Measurements from ENCODE around the gene IRX4. TPM values are rescaled to one million over a fixed set of nuclear protein-coding genes. Genes with fewer than 3 reads are reported as not detected.

The IRX4 gene
- total RNA-seq, 2 experiments from 2014 or later = not detected

GRCh38 chr5:1905108-1905507 is 22.4 kb upstream of the IRX4 start:
- H3K9me3 Mint-ChIP-seq = peaks cover 2% of the 10 kb centered on the region
- H3K4me3 Mint-ChIP-seq = no peak overlapping the region
- DNase-seq = no peak
- no peak overlapping the region for H3K27ac Mint-ChIP-seq
- H3K27me3 Mint-ChIP-seq = peaks cover 26% of the 10 kb centered on the region
- no peaks in the 10 kb centered on the region for H3K4me1 Mint-ChIP-seq
- H3K36me3 Mint-ChIP-seq = no peaks in the 10 kb centered on the region

DNA sequence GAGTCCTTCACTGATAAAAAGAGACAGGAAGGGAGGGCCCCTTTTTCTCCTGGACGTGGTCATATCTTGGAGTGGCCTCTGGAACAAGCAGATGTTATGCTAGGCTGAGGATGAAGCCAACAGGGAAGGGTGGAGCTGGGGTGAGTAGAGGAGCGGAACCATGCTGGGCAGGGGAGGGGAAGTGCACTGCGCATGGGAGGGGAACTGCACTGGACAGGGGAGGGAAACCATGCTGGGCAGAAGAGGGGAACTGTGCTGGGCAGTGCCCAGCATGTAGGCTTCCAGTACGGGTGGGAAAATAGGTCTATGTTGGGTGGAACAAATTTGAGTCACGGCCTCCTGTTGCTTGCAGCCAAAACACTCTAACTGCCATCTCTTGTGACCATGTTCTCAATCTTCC is 19.3 kb upstream of the IRX4 start:
- DNase-seq = no peak
- Mint-ChIP-seq H3K27me3 (peaks cover 24% of the 10 kb centered on the region), H3K36me3 (no peaks in the 10 kb centered on the region), H3K4me1 (no peaks in the 10 kb centered on the region), H3K4me3 (no peak overlapping the region), H3K27ac (no peak overlapping the region), H3K9me3 (peaks cover 2% of the 10 kb centered on the region)

- H3K36me3 Mint-ChIP-seq = no peaks in the 10 kb centered on the region
- DNase-seq = no peak
- H3K27me3 Mint-ChIP-seq = peaks cover 23% of the 10 kb centered on the region
- H3K9me3 Mint-ChIP-seq = peaks cover 2% of the 10 kb centered on the region
- no peak overlapping the region for H3K27ac Mint-ChIP-seq
- H3K4me3 Mint-ChIP-seq = no peak overlapping the region
- no peaks in the 10 kb centered on the region for H3K4me1 Mint-ChIP-seq
Measured at GRCh38 chr5:1901061-1901460, 18.3 kb upstream of the IRX4 start.

DNA sequence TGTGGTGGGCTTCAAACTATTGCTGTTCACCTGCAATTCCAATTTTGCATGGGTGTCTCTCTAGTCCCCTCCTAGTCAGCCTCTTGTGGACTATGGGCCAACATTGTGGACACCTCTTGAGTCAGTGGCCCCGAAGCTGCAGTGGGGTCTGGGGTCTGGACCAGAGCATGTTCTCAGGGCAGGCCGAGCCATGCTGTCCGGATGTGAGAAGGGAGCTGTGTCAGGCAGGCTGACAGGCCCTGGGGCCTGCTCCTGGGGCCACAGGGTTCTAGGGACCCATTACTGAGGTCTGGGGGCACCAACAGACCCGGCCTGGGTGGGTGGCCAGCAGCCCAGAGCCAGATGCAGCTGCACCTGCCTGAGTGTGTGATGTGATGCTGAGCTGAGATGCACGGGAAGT is 16.5 kb upstream of the IRX4 start:
- no peaks in the 10 kb centered on the region for H3K4me1 Mint-ChIP-seq
- peaks cover 23% of the 10 kb centered on the region for H3K27me3 Mint-ChIP-seq
- H3K27ac Mint-ChIP-seq = no peak overlapping the region
- no peak overlapping the region for H3K4me3 Mint-ChIP-seq
- H3K36me3 Mint-ChIP-seq = no peaks in the 10 kb centered on the region
- no peaks in the 10 kb centered on the region for H3K9me3 Mint-ChIP-seq
- DNase-seq = no peak

GRCh38 chr5:1897816-1898450 is 15.2 kb upstream of the IRX4 start:
- H3K27ac Mint-ChIP-seq = no peak overlapping the region
- H3K9me3 Mint-ChIP-seq = no peaks in the 10 kb centered on the region
- no peak for DNase-seq
- no peak overlapping the region for H3K4me3 Mint-ChIP-seq
- H3K27me3 Mint-ChIP-seq = peaks cover 22% of the 10 kb centered on the region
- no peaks in the 10 kb centered on the region for H3K36me3 Mint-ChIP-seq
- H3K4me1 Mint-ChIP-seq = no peaks in the 10 kb centered on the region

DNA sequence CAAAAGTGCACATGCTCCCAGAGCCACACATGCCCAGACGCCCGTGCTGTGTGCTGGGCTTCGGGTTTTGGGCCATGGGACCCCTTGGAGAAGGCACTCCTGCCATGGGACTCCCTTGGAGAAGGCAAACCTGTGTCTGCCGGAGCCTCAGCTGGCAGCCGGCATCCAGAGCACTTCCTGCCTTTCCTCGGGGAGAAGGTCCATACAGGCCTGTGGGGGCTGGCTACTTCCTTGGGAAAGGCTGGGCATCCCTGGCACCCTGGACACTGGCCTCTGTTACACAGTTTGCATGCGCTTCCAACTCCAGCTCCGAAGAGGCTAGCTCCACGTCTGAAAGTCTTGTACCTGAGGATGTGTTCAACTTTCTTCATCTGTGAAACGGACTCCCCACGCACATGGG is 14.7 kb upstream of the IRX4 start:
- Mint-ChIP-seq H3K27ac (no peak overlapping the region), H3K9me3 (no peaks in the 10 kb centered on the region), H3K4me1 (no peaks in the 10 kb centered on the region), H3K36me3 (no peaks in the 10 kb centered on the region), H3K27me3 (peaks cover 27% of the 10 kb centered on the region), H3K4me3 (no peak overlapping the region)
- no peak for DNase-seq

- H3K36me3 Mint-ChIP-seq = no peaks in the 10 kb centered on the region
- H3K4me1 Mint-ChIP-seq = no peaks in the 10 kb centered on the region
- no peak overlapping the region for H3K4me3 Mint-ChIP-seq
- H3K27ac Mint-ChIP-seq = no peak overlapping the region
- H3K9me3 Mint-ChIP-seq = no peaks in the 10 kb centered on the region
- DNase-seq = no peak
- peaks cover 22% of the 10 kb centered on the region for H3K27me3 Mint-ChIP-seq
Measured at GRCh38 chr5:1896602-1897376, 14.1 kb upstream of the IRX4 start.

- H3K36me3 Mint-ChIP-seq = no peaks in the 10 kb centered on the region
- no peak overlapping the region for H3K27ac Mint-ChIP-seq
- no peaks in the 10 kb centered on the region for H3K4me1 Mint-ChIP-seq
- no peak overlapping the region for H3K4me3 Mint-ChIP-seq
- H3K27me3 Mint-ChIP-seq = peaks cover 21% of the 10 kb centered on the region
- no peaks in the 10 kb centered on the region for H3K9me3 Mint-ChIP-seq
- DNase-seq = no peak
Measured at GRCh38 chr5:1895739-1896420, 13.2 kb upstream of the IRX4 start.

DNA sequence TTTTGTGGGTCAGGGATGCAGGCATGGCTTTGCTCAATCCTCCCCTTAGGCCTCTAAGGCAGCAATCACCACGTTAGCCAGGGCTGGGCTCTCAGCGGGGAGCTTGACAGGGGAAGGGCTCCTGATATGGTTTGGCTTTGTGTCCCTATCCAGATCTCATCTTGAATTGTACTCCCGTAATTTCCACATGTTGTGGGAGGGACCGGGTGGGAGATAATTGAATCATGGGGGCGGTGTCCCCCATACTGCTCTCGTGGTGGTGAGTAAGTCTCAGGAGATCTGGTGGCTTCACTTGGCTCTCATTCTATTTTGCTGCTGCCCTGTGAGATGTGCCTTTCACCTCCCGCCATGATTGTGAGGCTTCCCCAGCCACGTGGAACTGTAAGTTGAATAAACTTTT is 11.5 kb upstream of the IRX4 start:
- Mint-ChIP-seq H3K36me3 (no peaks in the 10 kb centered on the region), H3K27me3 (peaks cover 27% of the 10 kb centered on the region), H3K9me3 (no peaks in the 10 kb centered on the region), H3K27ac (no peak overlapping the region), H3K4me3 (no peak overlapping the region), H3K4me1 (no peaks in the 10 kb centered on the region)
- no peak for DNase-seq

DNA sequence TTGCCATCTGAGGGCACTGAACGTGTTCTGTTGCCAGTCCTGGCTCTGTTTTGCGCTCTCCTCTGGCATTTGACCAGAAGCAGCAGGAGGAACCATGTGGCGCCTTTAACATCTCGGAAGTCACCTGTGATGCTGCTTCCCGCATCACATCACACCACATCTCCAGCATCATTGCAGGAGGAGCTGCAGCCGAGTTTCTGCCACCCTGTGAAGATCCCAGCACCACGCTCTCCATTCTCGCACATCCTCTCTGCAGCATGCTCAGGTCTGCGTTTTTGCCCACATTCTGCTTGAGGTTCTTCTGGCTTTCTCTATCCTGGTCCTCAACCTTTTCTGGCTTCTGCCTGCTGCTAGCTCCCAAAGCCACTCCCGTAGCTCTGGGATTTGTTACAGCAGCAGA is 11.0 kb upstream of the IRX4 start:
- no peaks in the 10 kb centered on the region for H3K36me3 Mint-ChIP-seq
- H3K27ac Mint-ChIP-seq = no peak overlapping the region
- no peak for DNase-seq
- no peak overlapping the region for H3K4me3 Mint-ChIP-seq
- peaks cover 30% of the 10 kb centered on the region for H3K27me3 Mint-ChIP-seq
- H3K4me1 Mint-ChIP-seq = no peaks in the 10 kb centered on the region
- no peaks in the 10 kb centered on the region for H3K9me3 Mint-ChIP-seq

GRCh38 chr5:1892685-1893445 is 10.1 kb upstream of the IRX4 start:
- no peak overlapping the region for H3K27ac Mint-ChIP-seq
- H3K9me3 Mint-ChIP-seq = no peaks in the 10 kb centered on the region
- H3K4me1 Mint-ChIP-seq = no peaks in the 10 kb centered on the region
- H3K4me3 Mint-ChIP-seq = no peak overlapping the region
- DNase-seq = no peak
- H3K27me3 Mint-ChIP-seq = peaks cover 36% of the 10 kb centered on the region
- H3K36me3 Mint-ChIP-seq = no peaks in the 10 kb centered on the region

GRCh38 chr5:1892211-1892610 is 9.5 kb upstream of the IRX4 start:
- Mint-ChIP-seq H3K27ac (no peak overlapping the region), H3K27me3 (peaks cover 42% of the 10 kb centered on the region), H3K9me3 (no peaks in the 10 kb centered on the region), H3K4me3 (no peak overlapping the region), H3K36me3 (no peaks in the 10 kb centered on the region), H3K4me1 (no peaks in the 10 kb centered on the region)
- no peak for DNase-seq

DNA sequence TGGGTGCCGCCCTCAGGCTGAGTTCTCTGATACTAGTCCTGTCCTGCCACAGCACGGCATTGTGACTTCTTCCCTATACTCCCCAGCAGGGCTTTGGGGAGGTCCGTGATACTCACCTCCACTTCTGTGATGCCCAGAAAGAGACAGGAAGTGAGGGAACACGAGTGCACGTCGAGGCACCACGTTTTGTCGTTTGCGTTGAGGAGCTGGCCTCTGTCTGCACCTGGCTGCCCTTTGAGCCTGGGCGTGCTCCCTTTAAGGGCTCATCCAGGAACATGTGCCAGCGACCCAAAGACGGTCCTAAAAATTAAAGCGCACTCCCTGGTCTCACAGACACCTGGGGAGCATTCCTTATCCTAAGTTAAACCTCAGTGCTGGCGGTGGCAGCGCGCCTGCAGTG is 8.7 kb upstream of the IRX4 start:
- no peak overlapping the region for H3K27ac Mint-ChIP-seq
- H3K4me1 Mint-ChIP-seq = no peaks in the 10 kb centered on the region
- H3K9me3 Mint-ChIP-seq = no peaks in the 10 kb centered on the region
- DNase-seq = no peak
- H3K4me3 Mint-ChIP-seq = no peak overlapping the region
- H3K27me3 Mint-ChIP-seq = peaks cover 37% of the 10 kb centered on the region
- no peaks in the 10 kb centered on the region for H3K36me3 Mint-ChIP-seq

- Mint-ChIP-seq H3K27ac (no peak overlapping the region), H3K4me1 (no peaks in the 10 kb centered on the region), H3K27me3 (peaks cover 41% of the 10 kb centered on the region), H3K4me3 (no peak overlapping the region), H3K36me3 (no peaks in the 10 kb centered on the region), H3K9me3 (no peaks in the 10 kb centered on the region)
- DNase-seq = no peak
Measured at GRCh38 chr5:1890296-1890695, 7.6 kb upstream of the IRX4 start.

All from activated naive CD8-positive, alpha-beta T cell treated with anti-CD3 and anti-CD28 coated beads for 36 hours (primary cell).